ENCODE measurements around the gene KCNIP1. TPM values are rescaled to one million over a fixed set of nuclear protein-coding genes. Genes with fewer than 3 reads are reported as not detected.

The KCNIP1 gene
- total RNA-seq, 1 donor from 2014 or later: 0.45 TPM

DNA sequence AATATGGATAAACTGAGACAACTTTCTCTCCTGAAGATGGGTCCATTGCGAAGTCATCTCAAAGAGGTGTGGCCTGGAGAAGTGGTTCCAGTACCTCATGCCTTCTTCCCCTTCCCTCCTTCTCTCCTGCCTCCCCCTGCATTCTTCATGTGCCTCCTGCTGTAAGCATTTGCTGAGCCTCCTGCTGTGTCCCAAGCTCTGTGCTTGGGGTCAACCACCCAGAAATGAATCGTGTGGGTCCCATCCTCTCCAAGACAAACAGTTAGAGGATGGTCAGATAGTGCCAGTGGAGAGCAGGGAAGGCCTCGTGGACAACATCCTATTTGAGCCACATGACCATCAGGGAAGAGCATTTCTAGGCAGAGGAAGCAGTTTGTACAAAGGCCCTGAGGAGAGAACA lies 53.5 kb downstream of the KCNIP1 start:
- no peak overlapping the region for H3K27ac ChIP-seq (ENCODE audit: low read depth, low read length)
- no peak overlapping the region for H3K27ac Mint-ChIP-seq (ENCODE audit: unreplicated experiment)
- H3K4me2 ChIP-seq (ENCODE audit: low read length): no peak overlapping the region
- no peak for TF ChIP-seq EZH2 (IDR thresholded peaks at IDR 0.05; ENCODE audit: insufficient read depth, low read length)
- TF ChIP-seq CTCF (IDR thresholded peaks at IDR 0.05; ENCODE audit: insufficient read depth, low read depth, low read length): no peak
- no peaks in the 10 kb centered on the region for H3K9me3 Mint-ChIP-seq (ENCODE audit: unreplicated experiment)
- no peaks in the 10 kb centered on the region for H3K9me3 ChIP-seq (ENCODE audit: insufficient read depth, low read depth, low read length)
- no peaks in the 10 kb centered on the region for H3K36me3 Mint-ChIP-seq (ENCODE audit: low read depth, unreplicated experiment)
- peaks cover 15% of the 10 kb centered on the region for H3K4me1 Mint-ChIP-seq (ENCODE audit: low read depth, unreplicated experiment)
- no peak overlapping the region for H3K9ac ChIP-seq (ENCODE audit: low read length)
- H3K4me3 Mint-ChIP-seq (ENCODE audit: unreplicated experiment): no peak overlapping the region
- no peaks in the 10 kb centered on the region for H3K79me2 ChIP-seq (ENCODE audit: insufficient read depth, low read length)
- H3K4me1 ChIP-seq (ENCODE audit: insufficient read depth, low read length): peaks cover 18% of the 10 kb centered on the region
- FAIRE-seq (no peak), DNase-seq (ENCODE audit: low read depth) (no peak)
- no peaks in the 10 kb centered on the region for H3K36me3 ChIP-seq (ENCODE audit: insufficient read depth, low read length)
- no peak overlapping the region for H2AFZ ChIP-seq (ENCODE audit: low read depth, low read length)
- no peak overlapping the region for H3K4me3 ChIP-seq (ENCODE audit: insufficient read depth, low read depth, low read length)
- peaks cover 32% of the 10 kb centered on the region for H3K27me3 Mint-ChIP-seq (ENCODE audit: low read depth, unreplicated experiment)
- H3K27me3 ChIP-seq (ENCODE audit: insufficient read depth, low read length): peaks cover 16% of the 10 kb centered on the region
- no peaks in the 10 kb centered on the region for H4K20me1 ChIP-seq (ENCODE audit: insufficient read depth, low read length)

DNA sequence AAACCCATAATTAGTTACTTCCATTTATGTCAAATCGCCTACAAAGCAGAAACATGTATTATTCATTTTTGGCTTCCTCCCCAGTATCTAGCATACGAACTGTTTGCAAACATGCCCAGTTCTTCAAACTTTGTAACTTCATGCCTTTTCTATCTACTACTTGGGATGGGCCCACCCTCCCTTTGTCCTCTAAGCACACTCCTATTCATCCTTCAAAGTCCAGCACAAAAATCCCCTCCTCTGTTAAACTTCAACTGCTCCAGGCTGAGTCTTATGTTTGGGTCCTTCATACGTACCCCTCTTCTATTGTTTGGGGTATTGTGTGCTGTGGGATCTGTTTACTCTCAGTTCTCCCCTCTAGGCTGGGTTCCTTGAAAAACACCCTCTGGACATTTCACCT lies 55.5 kb downstream of the KCNIP1 start:
- TF ChIP-seq EZH2 (IDR thresholded peaks at IDR 0.05; ENCODE audit: insufficient read depth, low read length) (no peak), CTCF (IDR thresholded peaks at IDR 0.05; ENCODE audit: insufficient read depth, low read depth, low read length) (no peak)
- H2AFZ ChIP-seq (ENCODE audit: low read depth, low read length): no peak overlapping the region

DNA sequence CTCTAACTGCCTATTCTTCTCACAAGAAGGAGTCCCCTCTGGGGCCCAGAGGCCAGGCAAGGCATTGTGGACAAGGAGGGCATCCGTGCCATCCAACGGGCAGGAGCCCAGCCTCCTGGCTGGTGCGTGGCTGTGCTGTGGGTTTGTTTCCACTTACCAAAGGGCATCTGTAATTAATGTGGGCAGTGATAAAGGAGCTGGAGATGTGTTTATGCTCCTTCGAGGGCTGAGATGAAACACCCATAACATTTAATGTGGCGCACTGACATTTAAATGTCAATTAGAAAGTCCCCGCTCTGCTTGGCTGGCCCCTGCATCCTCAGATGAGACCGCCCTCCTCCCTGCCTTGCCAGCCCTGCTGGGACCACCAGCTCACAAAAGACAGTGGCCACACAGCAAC lies 57.1 kb downstream of the KCNIP1 start:
- Histone ChIP-seq H3K4me3 (ENCODE audit: insufficient read depth, low read depth, low read length) (no peak overlapping the region), H3K27me3 (ENCODE audit: insufficient read depth, low read length) (peaks cover 18% of the 10 kb centered on the region), H3K9me3 (ENCODE audit: insufficient read depth, low read depth, low read length) (no peaks in the 10 kb centered on the region), H4K20me1 (ENCODE audit: insufficient read depth, low read length) (no peaks in the 10 kb centered on the region), H3K36me3 (ENCODE audit: insufficient read depth, low read length) (no peaks in the 10 kb centered on the region), H2AFZ (ENCODE audit: low read depth, low read length) (no peak overlapping the region), H3K27ac (ENCODE audit: low read depth, low read length) (no peak overlapping the region), H3K4me1 (ENCODE audit: insufficient read depth, low read length) (no peaks in the 10 kb centered on the region), H3K4me2 (ENCODE audit: low read length) (no peak overlapping the region), H3K9ac (ENCODE audit: low read length) (no peak overlapping the region), H3K79me2 (ENCODE audit: insufficient read depth, low read length) (no peaks in the 10 kb centered on the region)
- Mint-ChIP-seq H3K36me3 (ENCODE audit: low read depth, unreplicated experiment) (no peaks in the 10 kb centered on the region), H3K4me3 (ENCODE audit: unreplicated experiment) (no peak overlapping the region), H3K9me3 (ENCODE audit: unreplicated experiment) (no peaks in the 10 kb centered on the region), H3K4me1 (ENCODE audit: low read depth, unreplicated experiment) (peaks cover 9% of the 10 kb centered on the region), H3K27me3 (ENCODE audit: low read depth, unreplicated experiment) (peaks cover 42% of the 10 kb centered on the region), H3K27ac (ENCODE audit: unreplicated experiment) (no peak overlapping the region)
- TF ChIP-seq CTCF (IDR thresholded peaks at IDR 0.05; ENCODE audit: insufficient read depth, low read depth, low read length) (no peak), EZH2 (IDR thresholded peaks at IDR 0.05; ENCODE audit: insufficient read depth, low read length) (no peak)
- DNase-seq (ENCODE audit: low read depth) (no peak), FAIRE-seq (no peak)

More for the DNA sequence above, 55.5 kb downstream of the KCNIP1 start:
- Histone ChIP-seq H3K27ac (ENCODE audit: low read depth, low read length) (no peak overlapping the region), H3K4me3 (ENCODE audit: insufficient read depth, low read depth, low read length) (no peak overlapping the region), H3K9ac (ENCODE audit: low read length) (no peak overlapping the region), H4K20me1 (ENCODE audit: insufficient read depth, low read length) (no peaks in the 10 kb centered on the region), H3K4me2 (ENCODE audit: low read length) (no peak overlapping the region), H3K36me3 (ENCODE audit: insufficient read depth, low read length) (no peaks in the 10 kb centered on the region), H3K79me2 (ENCODE audit: insufficient read depth, low read length) (no peaks in the 10 kb centered on the region), H3K4me1 (ENCODE audit: insufficient read depth, low read length) (peaks cover 5% of the 10 kb centered on the region), H3K9me3 (ENCODE audit: insufficient read depth, low read depth, low read length) (no peaks in the 10 kb centered on the region), H3K27me3 (ENCODE audit: insufficient read depth, low read length) (peaks cover 22% of the 10 kb centered on the region)
- no peak overlapping the region for H3K4me3 Mint-ChIP-seq (ENCODE audit: unreplicated experiment)
- no peaks in the 10 kb centered on the region for H3K36me3 Mint-ChIP-seq (ENCODE audit: low read depth, unreplicated experiment)
- peaks cover 9% of the 10 kb centered on the region for H3K4me1 Mint-ChIP-seq (ENCODE audit: low read depth, unreplicated experiment)
- H3K27me3 Mint-ChIP-seq (ENCODE audit: low read depth, unreplicated experiment): peaks cover 44% of the 10 kb centered on the region
- FAIRE-seq (no peak), DNase-seq (ENCODE audit: low read depth) (no peak)
- no peak overlapping the region for H3K27ac Mint-ChIP-seq (ENCODE audit: unreplicated experiment)
- no peaks in the 10 kb centered on the region for H3K9me3 Mint-ChIP-seq (ENCODE audit: unreplicated experiment)
